Trophoblast cell (in vitro differentiated cells and primary cell): ENCODE measurements around the gene SRCAP.

Experiments
- DNase-seq, 2 donors: peaks; one replicate each; pipeline ENCODE4 v3.0.0-alpha.2; 2016
- H2AFZ ChIP-seq: 2 replicates; pipeline ENCODE4 v1.6.1; 2013; ENCODE audit warnings: low read length, moderate library complexity, mild to moderate bottlenecking; ENCODE audit not compliant: insufficient read depth, poor library complexity
- H2AK5ac ChIP-seq: 2 replicates; pipeline ENCODE4 v1.6.1; 2013; ENCODE audit warnings: mild to moderate bottlenecking, low read length
- H2BK120ac ChIP-seq: 2 replicates; pipeline ENCODE4 v1.6.1; 2013; ENCODE audit warnings: low read length, mild to moderate bottlenecking, moderate library complexity; ENCODE audit not compliant: insufficient read depth, poor library complexity
- H2BK12ac ChIP-seq: 2 replicates; pipeline ENCODE4 v1.6.1; 2013; ENCODE audit warnings: mild to moderate bottlenecking, low read length, moderate library complexity
- H2BK5ac ChIP-seq: 2 replicates; pipeline ENCODE4 v1.6.1; 2013; ENCODE audit warnings: low read length, low read depth, moderate library complexity, mild to moderate bottlenecking; ENCODE audit not compliant: poor library complexity
- H3K14ac ChIP-seq: 2 replicates; pipeline ENCODE4 v1.6.1; 2013; ENCODE audit warnings: mild to moderate bottlenecking, low read length
- H3K18ac ChIP-seq: 2 replicates; pipeline ENCODE4 v1.6.1; 2013; ENCODE audit warnings: mild to moderate bottlenecking, low read length
- H3K23ac ChIP-seq: 2 replicates; pipeline ENCODE4 v1.6.1; 2013; ENCODE audit warnings: low read length
- H3K27ac ChIP-seq: 2 replicates; pipeline ENCODE4 v1.5.1; 2013; ENCODE audit warnings: low read depth, mild to moderate bottlenecking, inconsistent platforms, low read length, moderate library complexity
- H3K27me3 ChIP-seq: 2 replicates; pipeline ENCODE4 v1.6.1; 2013; ENCODE audit warnings: inconsistent platforms, mild to moderate bottlenecking, low read length, moderate library complexity; ENCODE audit not compliant: insufficient read depth
- H3K36me3 ChIP-seq, 2 experiments: 1 replicate in 1 of 2; 2 replicates in 1 of 2; pipeline ENCODE4 v1.6.1; 2013; ENCODE audit warnings: low read length in 2 of 2, mild to moderate bottlenecking in 2 of 2, moderate library complexity in 1 of 2; ENCODE audit not compliant: insufficient read depth in 2 of 2, control insufficient read depth in 1 of 2
- H3K4ac ChIP-seq: 2 replicates; pipeline ENCODE4 v1.6.1; 2013; ENCODE audit warnings: low read depth, mild to moderate bottlenecking, low read length, moderate library complexity
- H3K4me1 ChIP-seq, 2 experiments: 1 replicate in 1 of 2; 2 replicates in 1 of 2; pipeline ENCODE4 v1.6.1; 2013; ENCODE audit warnings: low read length in 2 of 2, mild to moderate bottlenecking in 2 of 2, moderate library complexity in 1 of 2; ENCODE audit not compliant: insufficient read depth in 2 of 2, control insufficient read depth in 1 of 2
- H3K4me2 ChIP-seq: 2 replicates; pipeline ENCODE4 v1.6.1; 2013; ENCODE audit warnings: inconsistent platforms, mild to moderate bottlenecking, low read length, moderate library complexity
- H3K4me3 ChIP-seq: 2 replicates; pipeline ENCODE4 v1.5.1; 2013; ENCODE audit warnings: mild to moderate bottlenecking, low read depth, low read length, inconsistent platforms
- H3K79me1 ChIP-seq: one replicate; pipeline ENCODE4 v1.6.1; 2013; ENCODE audit warnings: low read length
- H3K79me2 ChIP-seq: 2 replicates; pipeline ENCODE4 v1.6.1; 2013; ENCODE audit warnings: low read length, mild to moderate bottlenecking; ENCODE audit not compliant: control insufficient read depth, insufficient read depth, poor library complexity
- H3K9ac ChIP-seq: 2 replicates; pipeline ENCODE4 v1.6.1; 2013; ENCODE audit warnings: mild to moderate bottlenecking, low read length
- H3K9me3 ChIP-seq: 2 replicates; pipeline ENCODE4 v1.6.1; 2013; ENCODE audit warnings: low read depth, mild to moderate bottlenecking, control low read depth, inconsistent platforms, low read length; ENCODE audit not compliant: insufficient read depth
- H4K12ac ChIP-seq: 2 replicates; pipeline ENCODE4 v1.6.1; 2013; ENCODE audit warnings: low read depth, mild to moderate bottlenecking, low read length, moderate library complexity
- H4K8ac ChIP-seq: 2 replicates; pipeline ENCODE4 v1.6.1; 2013; ENCODE audit warnings: low read depth, mild to moderate bottlenecking, low read length, moderate library complexity
- H4K91ac ChIP-seq: one replicate; pipeline ENCODE4 v1.6.1; 2013; ENCODE audit warnings: low read depth, mild to moderate bottlenecking, low read length, moderate library complexity
- WGBS: extraction: QIAGEN DNeasy Blood & Tissue Kit; methylation state at CpG from one replicate; pipeline ENCODE4 v1.1.7; 2013; ENCODE audit warnings: missing lambda C conversion rate; ENCODE audit not compliant: insufficient read length, insufficient coverage; ENCODE audit errors: extremely low coverage; 5-methylcytosine and 5-hydroxymethylcytosine counted together

The SRCAP gene

GRCh38 chr16:30747799-30748633 lies 49.0 kb downstream of the SRCAP start, which contains the start of gene PHKG2:
TSS of gene PHKG2 (plus strand) at chr16:30748425. CDS start at chr16:30748821, 396 bp downstream.
- peak within 1 kb of the TSS; percentile 65 for H3K4ac ChIP-seq
- H3K4me1 ChIP-seq: peaks cover 0 to 4% of the 10 kb centered on the region in 2 experiments
- peak within 1 kb of the TSS; percentile 70 for H3K27ac ChIP-seq
- peak within 1 kb of the TSS; percentile 91 for H4K8ac ChIP-seq
- H2AFZ ChIP-seq: peak within 1 kb of the TSS; percentile 50
- peak within 1 kb of the TSS; percentile 16 for H2AK5ac ChIP-seq
- no peak within 1 kb of the TSS for H2BK12ac ChIP-seq
- no peaks in the 10 kb centered on the region for H3K9me3 ChIP-seq
- H3K36me3 ChIP-seq: peaks cover 27 to 38% of the 10 kb centered on the region in 2 experiments
- peak within 1 kb of the TSS; percentile 52 for H2BK5ac ChIP-seq
- H3K79me2 ChIP-seq: peaks cover 8% of the 10 kb centered on the region
- peak within 1 kb of the TSS; percentile 73 for H3K14ac ChIP-seq
- H3K4me3 ChIP-seq: peak within 1 kb of the TSS; percentile 90
- peak within 1 kb of the TSS; percentile 69 for H4K91ac ChIP-seq
- peak within 1 kb of the TSS; percentile 49 for H2BK120ac ChIP-seq
- peak; percentile 100 for DNase-seq
- H3K79me1 ChIP-seq: peaks cover 6% of the 10 kb centered on the region
- no peaks in the 10 kb centered on the region for H3K27me3 ChIP-seq
- H3K9ac ChIP-seq: peak within 1 kb of the TSS; percentile 91
- H3K18ac ChIP-seq: peak within 1 kb of the TSS; percentile 72
- peak within 1 kb of the TSS; percentile 84 for H4K12ac ChIP-seq
- H3K4me2 ChIP-seq: peak within 1 kb of the TSS; percentile 77
- H3K23ac ChIP-seq: no peak within 1 kb of the TSS
- WGBS: no CpG with 5 or more reads among the region's 60 CpGs

GRCh38 chr16:30748634-30749445 lies 49.9 kb downstream of the SRCAP start:
- Histone ChIP-seq H3K4me2 (peak overlapping the region; percentile 77), H2BK12ac (no peak overlapping the region), H3K79me2 (peaks cover 8% of the 10 kb centered on the region), H3K23ac (no peak overlapping the region), H3K79me1 (peaks cover 6% of the 10 kb centered on the region), H3K14ac (peak overlapping the region; percentile 28), H4K8ac (peak overlapping the region; percentile 44), H3K27ac (peak overlapping the region; percentile 68), H3K9ac (peak overlapping the region; percentile 91), H2BK5ac (peak overlapping the region; percentile 29), H3K4ac (peak overlapping the region; percentile 65), H4K91ac (peak overlapping the region; percentile 53), H3K9me3 (no peaks in the 10 kb centered on the region), H2AFZ (no peak overlapping the region), H3K27me3 (no peaks in the 10 kb centered on the region), H2AK5ac (no peak overlapping the region), H2BK120ac (peak overlapping the region; percentile 8), H3K4me1 (peaks cover 0 to 4% of the 10 kb centered on the region in 2 experiments), H3K18ac (peak overlapping the region; percentile 13), H3K4me3 (peak overlapping the region; percentile 90), H3K36me3 (peaks cover 32 to 40% of the 10 kb centered on the region in 2 experiments), H4K12ac (no peak overlapping the region)
- DNase-seq: peak; percentile 50 to 57
- no CpG with 5 or more reads among the region's 36 CpGs for WGBS

GRCh38 chr16:30750201-30750600 lies 51.2 kb downstream of the SRCAP start:
- no peak for DNase-seq
- H3K9ac ChIP-seq: no peak overlapping the region
- peaks cover 6% of the 10 kb centered on the region for H3K79me1 ChIP-seq
- peaks cover 34 to 41% of the 10 kb centered on the region in 2 experiments for H3K36me3 ChIP-seq
- H3K18ac ChIP-seq: peak overlapping the region; percentile 27
- no peak overlapping the region for H4K91ac ChIP-seq
- H3K4me3 ChIP-seq: no peak overlapping the region
- no peak overlapping the region for H3K14ac ChIP-seq
- H3K79me2 ChIP-seq: peaks cover 8% of the 10 kb centered on the region
- no peaks in the 10 kb centered on the region for H3K27me3 ChIP-seq
- H3K4me1 ChIP-seq: peaks cover 0 to 4% of the 10 kb centered on the region in 2 experiments
- no peak overlapping the region for H3K27ac ChIP-seq
- no peak overlapping the region for H4K8ac ChIP-seq
- H2BK120ac ChIP-seq: no peak overlapping the region
- no peak overlapping the region for H2AFZ ChIP-seq
- no peaks in the 10 kb centered on the region for H3K9me3 ChIP-seq
- no peak overlapping the region for H2BK12ac ChIP-seq
- no peak overlapping the region for H2BK5ac ChIP-seq
- H3K4ac ChIP-seq: peak overlapping the region; percentile 27
- no CpG with 5 or more reads among the region's 4 CpGs for WGBS
- H4K12ac ChIP-seq: no peak overlapping the region
- no peak overlapping the region for H3K4me2 ChIP-seq
- no peak overlapping the region for H2AK5ac ChIP-seq
- H3K23ac ChIP-seq: no peak overlapping the region

GRCh38 chr16:30750876-30751465 lies 52.0 kb downstream of the SRCAP start:
- Histone ChIP-seq H3K9ac (no peak overlapping the region), H3K4me3 (no peak overlapping the region), H3K4ac (no peak overlapping the region), H3K23ac (no peak overlapping the region), H3K27me3 (no peaks in the 10 kb centered on the region), H2BK120ac (no peak overlapping the region), H2AFZ (no peak overlapping the region), H4K8ac (no peak overlapping the region), H3K4me1 (peaks cover 0 to 4% of the 10 kb centered on the region in 2 experiments), H3K36me3 (peaks cover 39 to 42% of the 10 kb centered on the region in 2 experiments), H2AK5ac (no peak overlapping the region), H3K9me3 (no peaks in the 10 kb centered on the region), H3K14ac (no peak overlapping the region), H3K27ac (no peak overlapping the region), H3K4me2 (no peak overlapping the region), H3K18ac (peak overlapping the region; percentile 33), H2BK12ac (no peak overlapping the region), H4K91ac (no peak overlapping the region), H3K79me2 (peaks cover 8% of the 10 kb centered on the region), H4K12ac (peak overlapping the region; percentile 2), H2BK5ac (no peak overlapping the region), H3K79me1 (peaks cover 6% of the 10 kb centered on the region)
- DNase-seq: no peak
- no CpG with 5 or more reads among the region's 20 CpGs for WGBS
